ENCODE results near the gene KRTAP10-12.
"Not testable (repeated sequence)": the region's sequence is repeated elsewhere in the genome, so short reads cannot be mapped to it uniquely, and the experiment has no call there.

The KRTAP10-12 gene

GRCh38 chr21:44670642-44671432 is 26.1 kb upstream of the KRTAP10-12 start:
- no peak for DNase-seq (ENCODE audit: low read depth)

GRCh38 chr21:44671911-44672310 is 25.1 kb upstream of the KRTAP10-12 start:
- DNase-seq (ENCODE audit: low read depth), result no peak

GRCh38 chr21:44677881-44678280 is 19.1 kb upstream of the KRTAP10-12 start:
- no peak for DNase-seq (ENCODE audit: low read depth)

- DNase-seq (ENCODE audit: low read depth), result no peak
Measured at GRCh38 chr21:44681152-44681551, 15.8 kb upstream of the KRTAP10-12 start.

- no peak for DNase-seq (ENCODE audit: low read depth)
Measured at GRCh38 chr21:44681861-44682579, 15.0 kb upstream of the KRTAP10-12 start, which contains the start of gene KRTAP12-1. Gene KRTAP12-1 (minus strand): TSS chr21:44682163. CDS start chr21:44682123, 40 bp downstream.

- DNase-seq (ENCODE audit: low read depth), result no peak
Measured at GRCh38 chr21:44682580-44683151, 14.3 kb upstream of the KRTAP10-12 start.

- DNase-seq (ENCODE audit: low read depth), result no peak
Measured at GRCh38 chr21:44684077-44684476, 12.9 kb upstream of the KRTAP10-12 start.

GRCh38 chr21:44684483-44684882 is 12.5 kb upstream of the KRTAP10-12 start:
- DNase-seq (ENCODE audit: low read depth), result no peak

GRCh38 chr21:44685050-44685449 is 11.9 kb upstream of the KRTAP10-12 start:
- DNase-seq (ENCODE audit: low read depth), result not testable (repeated sequence)

- DNase-seq (ENCODE audit: low read depth), result no peak
Measured at GRCh38 chr21:44686000-44686781, 10.8 kb upstream of the KRTAP10-12 start.

GRCh38 chr21:44686843-44687561 is 10.0 kb upstream of the KRTAP10-12 start:
- no peak for DNase-seq (ENCODE audit: low read depth)

GRCh38 chr21:44687671-44688070 is 9.3 kb upstream of the KRTAP10-12 start:
- no peak for DNase-seq (ENCODE audit: low read depth)

- not testable (repeated sequence) for DNase-seq (ENCODE audit: low read depth)
Measured at GRCh38 chr21:44689740-44690139, 7.2 kb upstream of the KRTAP10-12 start.

- DNase-seq (ENCODE audit: low read depth), result no peak
Measured at GRCh38 chr21:44691686-44692085, 5.3 kb upstream of the KRTAP10-12 start.

GRCh38 chr21:44692798-44693512 is 4.0 kb upstream of the KRTAP10-12 start:
- DNase-seq (ENCODE audit: low read depth), result no peak

GRCh38 chr21:44694776-44695175 is 2.2 kb upstream of the KRTAP10-12 start:
- no peak for DNase-seq (ENCODE audit: low read depth)

- DNase-seq (ENCODE audit: low read depth), result no peak
Measured at GRCh38 chr21:44695184-44695583, 1.8 kb upstream of the KRTAP10-12 start.

- no peak for DNase-seq (ENCODE audit: low read depth)
Measured at GRCh38 chr21:44695641-44696040, 1.3 kb upstream of the KRTAP10-12 start.

GRCh38 chr21:44696572-44696971 is 400 bp upstream of the KRTAP10-12 start:
- no peak for DNase-seq (ENCODE audit: low read depth)
